ENCODE data around the gene KIF16B. TPM values are rescaled to one million over a fixed set of nuclear protein-coding genes. Genes with fewer than 3 reads are reported as not detected.

Gene KIF16B
- polyA plus RNA-seq, 3 donors: 21.7 to 24.9 (median 23.5) TPM

DNA sequence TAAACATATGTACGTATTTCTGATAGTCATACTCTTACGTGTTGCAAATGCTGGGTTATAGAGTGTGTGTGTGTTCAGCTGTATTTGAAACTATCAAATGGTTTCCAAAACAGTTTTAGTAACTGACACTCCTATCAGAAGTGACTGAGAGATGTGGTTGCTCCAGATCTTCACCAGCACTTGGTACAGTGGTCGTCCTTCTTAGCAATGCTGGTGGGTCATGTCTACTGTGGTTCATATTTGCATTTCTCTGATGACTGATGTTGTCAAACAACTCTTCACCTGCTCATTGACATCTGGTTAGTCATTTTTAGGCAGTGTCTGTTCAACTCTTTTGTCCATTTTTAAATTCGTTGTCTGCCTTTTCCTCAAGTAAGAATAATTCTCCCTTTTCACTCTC is 259.3 kb downstream of the KIF16B start:
- DNase-seq (ENCODE audit: low read depth in 3 of 3, low spot score in 2 of 3): no peak

DNA sequence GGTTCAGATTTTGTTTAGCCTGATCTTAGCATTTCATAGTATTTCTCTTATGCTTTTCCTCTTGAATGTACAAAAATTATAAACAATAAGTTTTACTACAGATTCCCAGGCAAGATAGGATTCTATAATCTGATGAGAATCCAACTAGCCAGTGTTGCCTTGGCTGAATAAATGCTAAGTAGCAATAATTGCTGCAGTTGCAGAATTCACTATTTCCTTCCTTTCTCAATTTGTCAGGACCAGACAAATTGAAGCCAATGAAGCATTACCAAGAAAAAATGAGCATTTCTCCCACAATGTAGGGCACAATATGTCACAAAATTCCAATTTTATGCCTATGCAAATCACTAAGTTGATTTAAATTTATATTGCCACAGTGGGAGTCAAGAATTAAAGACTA is 260.2 kb downstream of the KIF16B start:
- no peak for DNase-seq (ENCODE audit: low read depth in 3 of 3, low spot score in 2 of 3)

DNA sequence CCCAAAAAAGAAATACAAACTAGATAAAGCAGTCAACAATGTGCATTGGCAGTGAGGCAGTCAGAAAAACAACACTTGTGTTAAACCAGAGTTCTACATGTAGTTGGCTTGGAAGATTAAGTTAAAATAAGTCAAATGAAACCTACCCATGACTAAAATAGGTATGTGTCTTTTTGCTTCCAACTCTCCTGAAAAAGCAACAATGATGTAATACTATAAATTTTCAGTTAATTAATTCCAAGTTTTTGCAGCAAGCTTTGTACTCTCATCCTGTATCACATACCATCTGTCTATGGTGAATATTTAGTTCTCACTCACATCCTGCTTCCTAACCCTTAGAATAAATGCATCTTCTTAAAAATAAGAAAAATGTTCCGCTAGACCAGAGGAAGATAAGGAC is 261.5 kb downstream of the KIF16B start:
- no peak for DNase-seq (ENCODE audit: low read depth in 3 of 3, low spot score in 2 of 3)

DNA sequence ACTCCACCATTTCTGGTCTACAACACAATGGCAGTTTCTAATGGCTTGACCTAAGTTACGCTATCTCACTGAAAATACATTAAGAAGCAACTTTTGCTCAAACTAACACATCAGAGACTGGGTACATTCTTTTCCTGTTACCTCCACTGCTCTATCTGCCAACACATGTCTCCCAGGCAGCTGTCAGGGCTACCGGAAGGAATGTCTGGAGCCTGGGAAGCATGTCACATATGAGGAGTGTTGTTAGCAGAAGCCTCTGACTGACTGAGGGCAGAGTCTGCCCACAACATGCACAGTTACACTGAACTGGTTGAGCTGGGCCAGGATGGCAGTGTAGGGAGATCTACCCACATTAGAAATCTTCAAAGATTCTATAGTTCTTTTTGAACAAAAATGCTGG is 264.5 kb downstream of the KIF16B start:
- no peak for DNase-seq (ENCODE audit: low read depth in 3 of 3, low spot score in 2 of 3)

DNA sequence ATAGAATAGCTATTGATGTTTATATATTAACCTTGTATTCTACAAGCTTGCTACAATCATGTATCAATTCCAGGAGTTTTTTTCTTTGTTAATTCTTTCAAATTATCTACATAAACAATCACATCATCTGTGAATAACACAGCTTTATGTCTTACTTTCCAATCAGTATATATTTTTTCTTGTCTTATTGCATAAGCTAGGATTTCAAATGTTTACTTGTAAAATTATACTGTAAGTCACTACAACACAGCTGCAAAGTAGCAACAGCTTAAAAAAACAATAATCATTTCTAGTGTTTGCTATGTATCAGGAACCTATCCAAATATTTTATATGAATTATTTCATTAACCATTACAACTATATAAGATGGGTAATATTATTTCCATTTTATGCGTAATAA is 270.4 kb downstream of the KIF16B start:
- no peak for DNase-seq (ENCODE audit: low read depth in 3 of 3, low spot score in 2 of 3)

DNA sequence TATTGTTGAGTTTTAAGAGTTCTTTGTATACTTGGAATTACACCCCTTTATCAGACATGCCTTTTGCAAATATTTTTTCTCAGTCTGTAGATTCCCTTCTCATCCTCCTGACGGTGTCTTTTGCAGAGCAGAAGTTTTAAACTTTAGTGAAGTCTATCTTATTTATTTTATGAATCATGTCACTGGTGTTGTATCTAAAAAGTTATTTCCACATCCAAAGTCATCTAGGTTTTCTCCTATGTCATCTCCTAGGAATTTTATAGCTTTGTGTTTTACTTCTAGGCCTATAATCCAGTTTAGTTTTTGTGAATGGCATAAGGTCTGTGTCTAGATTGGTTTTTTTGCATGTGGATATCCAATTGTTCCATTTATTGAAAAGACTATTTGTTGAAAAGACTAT is 271.3 kb downstream of the KIF16B start:
- DNase-seq (ENCODE audit: low read depth in 3 of 3, low spot score in 2 of 3): no peak

DNA sequence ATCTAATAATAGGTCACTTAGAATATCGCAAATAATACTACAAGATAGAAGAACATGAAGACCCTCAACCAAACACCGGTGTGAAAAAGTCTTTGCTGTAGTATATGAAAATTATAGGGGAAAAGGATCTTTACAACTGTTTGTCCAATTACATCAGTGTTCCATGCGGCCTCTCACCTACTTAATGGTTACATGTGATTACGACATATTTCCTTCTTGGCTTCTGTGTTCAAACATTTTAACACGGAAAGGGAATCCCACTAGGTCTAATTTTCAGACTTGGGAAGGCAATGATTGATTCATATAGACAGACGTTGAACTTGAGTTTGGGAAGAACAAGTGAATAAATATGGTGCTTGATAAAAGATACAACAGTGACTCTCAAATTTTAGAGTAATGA is 273.4 kb downstream of the KIF16B start:
- DNase-seq (ENCODE audit: low read depth in 3 of 3, low spot score in 2 of 3): no peak

DNA sequence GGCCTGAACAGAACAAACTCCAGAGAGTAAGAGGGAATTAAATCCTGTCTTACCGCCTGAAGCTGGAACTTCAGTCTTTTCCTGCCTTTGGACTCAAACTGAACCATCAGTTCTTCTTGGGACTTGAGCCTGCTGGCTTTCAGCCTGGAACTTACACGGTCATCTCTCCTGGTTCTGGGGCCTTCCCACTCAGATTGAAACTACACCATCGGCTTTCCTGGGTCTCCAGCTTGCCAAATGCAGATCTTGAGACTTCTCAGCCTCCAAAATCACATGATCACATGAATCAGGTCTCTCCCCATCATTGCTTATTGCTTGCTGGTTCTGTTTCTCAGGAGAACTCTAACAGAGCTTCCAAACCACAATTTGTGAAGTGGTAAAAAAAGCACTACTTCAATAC is 276.3 kb downstream of the KIF16B start:
- no peak for DNase-seq (ENCODE audit: low read depth in 3 of 3, low spot score in 2 of 3)

DNA sequence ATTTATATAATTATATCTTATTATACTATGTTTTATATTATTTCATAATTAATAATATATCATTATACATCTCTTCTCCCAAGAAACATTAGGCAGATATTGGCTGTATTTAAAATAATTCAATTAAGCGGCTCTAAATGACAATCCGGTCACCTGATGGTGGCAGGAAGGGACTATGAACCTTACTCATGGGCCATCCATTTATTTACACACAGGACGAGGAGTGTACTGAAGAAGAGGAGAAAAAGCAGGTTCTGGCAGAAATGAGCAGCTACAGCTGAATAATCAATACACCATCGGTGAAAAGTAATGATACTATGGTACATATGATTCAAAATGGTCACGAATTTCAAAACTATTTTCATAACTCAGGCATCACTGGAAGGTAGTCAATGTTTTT is 277.7 kb downstream of the KIF16B start:
- DNase-seq (ENCODE audit: low read depth in 3 of 3, low spot score in 2 of 3): no peak

DNA sequence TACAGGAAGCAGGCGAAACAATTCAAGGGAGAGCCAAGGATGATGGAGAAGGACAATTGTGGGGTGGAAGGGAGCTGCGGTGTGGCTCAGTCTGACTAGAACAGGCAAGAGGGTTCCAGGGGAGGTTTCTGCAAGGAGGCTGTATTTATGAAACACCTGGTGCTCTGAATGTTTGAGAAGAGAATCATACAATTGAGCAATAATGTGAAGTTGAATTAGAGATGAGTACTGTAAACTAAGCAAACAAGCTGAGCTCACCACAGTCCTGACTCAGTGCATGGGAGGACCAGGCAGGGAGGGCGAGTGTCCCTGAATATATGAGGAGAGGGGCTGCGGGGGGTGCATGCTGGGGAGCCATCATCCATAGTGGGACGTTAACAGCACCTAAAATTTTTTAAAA is 279.7 kb downstream of the KIF16B start:
- DNase-seq (ENCODE audit: low read depth in 3 of 3, low spot score in 2 of 3): no peak

DNA sequence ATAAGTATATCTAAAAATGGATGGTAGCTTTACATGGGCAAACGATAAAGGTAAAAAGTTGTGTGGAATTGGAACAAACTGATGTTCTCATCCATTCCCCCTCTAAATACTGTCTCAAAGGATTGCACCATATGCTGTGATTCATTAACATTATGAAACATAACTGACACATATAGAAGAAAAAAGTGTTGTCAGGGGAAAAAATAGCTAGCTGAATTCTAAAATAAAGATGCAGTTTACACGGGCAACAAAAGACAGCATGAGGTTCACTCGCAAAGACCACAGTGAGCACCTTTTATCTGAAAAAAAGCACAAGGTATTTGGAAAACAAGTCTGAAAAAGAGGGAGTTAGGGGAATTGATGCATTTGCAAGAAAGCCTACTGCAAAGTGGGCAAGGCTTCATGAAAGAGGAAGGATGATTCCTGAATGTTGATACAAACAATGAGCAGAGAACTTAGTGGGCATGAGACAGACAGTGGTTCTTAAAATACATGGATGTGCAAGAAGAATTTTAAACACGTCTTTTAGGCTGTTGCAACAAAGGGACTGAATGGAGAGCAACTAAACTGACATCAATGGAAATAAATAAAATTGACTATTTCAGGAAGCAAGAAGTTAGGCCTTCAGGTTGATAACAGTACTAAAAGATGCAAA is 280.9 kb downstream of the KIF16B start:
- no peak for DNase-seq (ENCODE audit: low read depth in 3 of 3, low spot score in 2 of 3)

DNA sequence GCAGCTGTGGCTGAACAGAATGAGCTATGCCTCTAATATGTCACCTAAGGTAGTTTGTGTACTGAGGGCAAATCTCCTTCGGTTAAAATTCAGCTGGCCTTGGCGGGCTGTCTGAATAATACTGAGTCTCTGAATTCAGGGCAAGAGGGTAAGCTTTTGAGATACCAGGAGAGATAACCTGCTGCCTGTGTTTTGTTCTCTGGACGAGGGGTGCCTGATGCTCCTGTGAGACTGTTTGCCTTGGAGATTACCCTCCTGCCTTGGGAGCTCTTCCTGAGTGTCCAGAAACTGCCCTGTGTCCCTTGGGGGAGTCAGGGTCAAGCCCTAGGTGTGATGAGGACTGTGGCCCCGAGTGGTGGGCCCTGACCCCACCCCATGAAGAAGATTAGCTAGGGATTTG is 282.9 kb downstream of the KIF16B start:
- DNase-seq (ENCODE audit: low read depth in 3 of 3, low spot score in 2 of 3): no peak

DNA sequence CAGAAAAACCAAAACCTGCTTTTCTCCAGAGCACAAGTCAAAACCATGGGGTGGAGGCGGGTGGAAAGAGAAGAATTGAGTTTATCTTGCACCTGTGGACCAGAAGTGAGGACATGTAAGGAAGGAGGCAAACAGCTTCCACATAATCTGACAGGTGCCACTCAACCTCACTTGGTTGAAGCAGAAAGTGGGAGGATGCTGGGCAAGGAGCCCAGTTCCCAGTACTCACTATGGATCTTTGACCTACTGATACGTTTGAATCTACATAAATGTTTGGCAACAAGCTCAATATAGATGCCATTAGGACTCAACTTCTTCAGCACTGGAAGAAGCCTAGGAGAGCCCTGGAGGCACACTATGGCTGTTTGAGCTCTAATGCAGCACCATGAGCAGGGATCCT is 285.5 kb downstream of the KIF16B start:
- DNase-seq (ENCODE audit: low read depth in 3 of 3, low spot score in 2 of 3): no peak

DNA sequence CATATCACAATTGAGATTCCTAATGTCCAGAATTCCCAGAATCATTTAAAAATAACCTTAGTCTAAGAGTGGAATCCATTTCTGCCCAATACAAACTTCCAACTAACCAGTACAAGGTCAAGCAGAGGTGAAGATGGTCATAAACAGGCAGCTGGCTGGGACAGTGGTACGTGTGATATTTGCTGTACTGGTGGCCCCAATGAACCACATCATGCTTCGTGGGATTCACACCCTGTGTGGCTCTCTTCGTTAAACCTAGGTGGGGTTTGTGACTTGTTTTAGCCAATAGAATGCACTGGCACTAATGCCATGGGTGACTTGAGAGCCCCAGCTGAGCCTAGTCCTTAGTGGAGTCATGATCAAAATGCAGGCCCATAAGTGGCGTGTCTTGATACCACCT is 286.6 kb downstream of the KIF16B start:
- no peak for DNase-seq (ENCODE audit: low read depth in 3 of 3, low spot score in 2 of 3)

DNA sequence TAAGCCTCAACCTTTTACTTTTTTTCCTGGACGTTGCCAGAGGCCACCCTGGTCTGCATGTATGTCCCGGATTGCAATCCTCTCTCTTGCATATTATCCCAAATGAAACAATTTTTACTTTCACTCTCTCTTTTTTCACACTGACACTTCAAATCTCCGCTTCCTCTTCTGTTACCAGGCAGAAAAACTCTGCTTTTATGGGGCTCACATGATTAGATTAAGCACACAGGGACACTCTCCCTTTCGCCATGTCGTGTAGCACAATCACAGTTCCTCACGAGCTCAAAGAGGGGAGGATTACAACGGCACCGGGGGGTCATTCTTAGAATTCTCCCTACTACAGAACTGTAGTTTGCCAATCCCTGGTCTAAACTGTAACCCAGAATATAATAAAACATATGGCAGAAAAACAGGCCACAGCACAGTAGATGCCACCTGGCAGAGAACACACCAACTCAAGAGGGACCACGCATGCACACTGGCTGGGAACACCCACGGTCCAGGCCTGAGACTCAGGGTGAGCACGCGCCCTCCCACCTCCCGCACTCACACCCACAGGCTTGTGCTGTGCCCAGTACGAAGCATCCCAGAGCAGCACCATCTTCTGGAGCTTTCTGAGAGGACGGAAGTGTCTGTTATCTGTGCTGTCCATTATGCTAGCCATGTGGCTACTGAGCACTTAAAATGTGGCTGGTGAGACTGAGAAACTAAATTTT is 288.7 kb downstream of the KIF16B start:
- no peak for DNase-seq (ENCODE audit: low read depth in 3 of 3, low spot score in 2 of 3)

DNA sequence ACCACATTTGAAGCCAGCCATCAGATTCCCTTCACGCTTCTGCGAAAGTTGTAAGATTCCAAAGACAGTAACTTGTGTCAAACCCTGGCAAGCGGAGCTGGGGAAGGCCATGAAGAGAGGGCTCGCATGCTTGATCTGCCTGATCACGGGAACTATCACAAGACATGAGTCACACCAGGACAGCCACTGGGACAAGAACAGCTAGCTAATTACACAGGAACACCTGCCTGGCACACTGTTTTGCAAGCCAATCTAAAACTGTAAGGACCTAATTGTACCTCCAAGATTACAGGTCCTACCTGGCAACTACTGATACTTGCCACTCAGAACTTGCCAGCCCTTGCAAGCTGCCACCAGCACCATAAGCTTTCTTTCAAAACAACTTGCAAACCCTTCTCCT is 289.3 kb downstream of the KIF16B start:
- DNase-seq (ENCODE audit: low read depth in 3 of 3, low spot score in 2 of 3): no peak

DNA sequence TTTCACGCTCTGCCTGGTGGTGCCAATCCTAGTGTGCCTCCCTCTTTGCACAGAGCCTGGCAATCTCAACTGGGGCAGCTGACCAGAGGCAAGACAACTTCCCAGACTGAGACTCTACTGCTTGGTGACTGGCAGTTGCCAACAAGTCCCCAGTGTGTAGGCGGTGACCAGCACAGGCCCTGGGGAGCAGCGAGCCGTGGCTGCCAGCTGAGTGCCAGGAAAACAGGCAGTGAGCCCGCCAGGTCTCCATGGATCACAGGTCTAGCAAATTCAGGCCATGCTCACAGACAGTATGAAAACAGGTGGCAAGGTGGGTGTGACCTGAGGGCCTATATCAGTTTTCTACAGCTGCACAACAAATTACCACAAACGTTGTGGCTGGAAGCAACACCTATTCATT is 289.9 kb downstream of the KIF16B start:
- no peak for DNase-seq (ENCODE audit: low read depth in 3 of 3, low spot score in 2 of 3)

DNA sequence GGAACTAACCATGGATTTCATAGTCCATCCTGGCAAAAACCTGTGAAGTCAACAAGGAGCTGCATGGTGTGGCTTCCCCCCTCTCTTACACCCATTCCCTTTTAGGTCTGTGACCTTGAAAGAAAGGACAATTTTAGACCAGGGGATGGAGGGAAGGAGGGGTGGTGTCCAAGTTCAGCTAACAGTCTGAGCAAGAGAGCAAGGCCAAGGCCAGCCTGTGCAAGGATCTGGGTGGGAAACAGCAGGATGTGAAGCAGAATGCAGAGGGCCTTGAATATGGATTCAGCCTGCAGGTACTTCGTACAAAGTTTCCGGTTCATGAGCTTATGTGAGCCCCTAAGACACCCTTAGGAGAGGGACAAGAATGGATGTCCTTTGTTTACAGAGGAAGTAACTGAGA is 293.0 kb downstream of the KIF16B start:
- no peak for DNase-seq (ENCODE audit: low read depth in 3 of 3, low spot score in 2 of 3)

DNA sequence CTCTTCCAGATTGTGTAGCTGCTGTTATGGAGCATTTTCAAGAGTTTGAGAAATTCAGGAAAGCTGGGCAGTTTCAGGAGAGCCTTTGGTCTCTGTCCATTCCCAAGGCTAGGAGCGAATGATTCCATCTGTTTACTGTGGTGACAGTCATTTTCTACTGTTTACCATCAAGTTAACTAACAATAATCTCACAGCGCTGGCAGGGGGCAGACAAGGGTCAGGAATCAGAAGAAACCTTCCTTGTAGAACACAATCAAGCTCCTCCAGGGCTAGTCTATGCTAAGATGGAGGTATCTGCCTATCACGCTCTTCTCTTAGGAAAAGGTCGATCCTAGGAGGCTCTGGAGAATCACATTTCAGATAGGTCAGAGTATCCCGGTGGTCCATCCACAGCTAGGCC is 293.9 kb downstream of the KIF16B start:
- no peak for DNase-seq (ENCODE audit: low read depth in 3 of 3, low spot score in 2 of 3)

DNA sequence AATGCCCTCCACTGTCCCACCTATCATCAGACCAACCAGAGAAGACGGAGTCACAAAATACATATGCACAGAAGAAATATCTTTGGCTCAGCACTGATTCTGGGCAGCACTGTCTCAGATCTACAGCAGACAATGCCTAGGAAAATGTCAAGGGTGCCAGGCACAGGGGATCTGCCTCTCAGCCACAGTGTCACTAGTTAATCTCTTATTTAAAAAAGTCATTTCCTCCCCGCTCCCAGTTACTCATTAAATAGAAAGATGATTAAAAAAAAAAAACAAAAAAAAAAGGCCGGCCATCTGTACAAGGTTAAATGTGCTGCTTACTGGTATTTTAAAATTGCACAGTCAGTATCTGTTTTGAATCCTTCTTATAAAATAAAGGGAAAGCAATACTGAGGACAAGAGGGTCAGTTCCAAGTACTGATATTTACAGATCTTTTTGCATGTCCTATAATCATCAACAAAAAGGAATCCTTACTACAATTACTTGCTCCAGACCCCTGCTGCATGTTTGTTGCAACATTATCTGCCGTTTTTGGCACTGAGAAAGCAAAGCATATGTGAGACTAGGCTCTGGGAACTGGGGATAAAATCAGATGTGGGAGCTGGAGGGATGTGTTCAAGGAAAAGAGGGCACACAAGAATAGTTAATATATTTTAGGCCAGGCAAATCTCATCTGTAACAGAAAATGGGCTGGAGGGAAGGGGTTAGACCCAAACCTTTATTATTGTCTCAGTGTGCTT is 299.3 kb downstream of the KIF16B start:
- no peak for DNase-seq (ENCODE audit: low read depth in 3 of 3, low spot score in 2 of 3)

DNA sequence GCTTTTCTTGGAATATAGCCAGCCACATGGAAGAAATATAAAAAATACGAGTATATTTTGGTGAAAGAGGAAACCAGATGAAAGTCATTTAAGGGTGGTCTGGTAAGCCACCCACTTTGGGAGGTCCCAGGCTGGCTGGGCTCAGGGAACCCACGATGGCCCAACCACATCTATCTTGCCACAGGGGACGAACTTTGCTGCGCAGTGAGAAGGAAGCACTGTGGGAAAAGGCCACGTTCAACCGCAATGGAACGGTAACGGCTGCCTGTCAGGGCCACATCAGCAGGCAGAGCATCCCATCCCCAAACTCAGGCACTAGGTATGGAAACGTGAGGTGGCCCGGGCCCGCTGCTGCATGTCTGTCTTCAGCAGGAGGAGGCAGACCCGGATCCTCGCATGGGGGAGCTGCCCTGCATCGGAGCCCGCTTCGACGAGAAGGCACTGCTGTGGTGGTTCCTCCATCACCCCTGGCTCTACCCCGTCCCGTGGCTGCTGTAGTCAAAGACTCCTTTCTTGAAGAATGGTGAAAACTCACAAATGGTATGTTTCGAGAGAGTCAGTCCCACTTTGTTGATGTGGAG is 300.4 kb downstream of the KIF16B start:
- no peak for DNase-seq (ENCODE audit: low read depth in 3 of 3, low spot score in 2 of 3)

DNA sequence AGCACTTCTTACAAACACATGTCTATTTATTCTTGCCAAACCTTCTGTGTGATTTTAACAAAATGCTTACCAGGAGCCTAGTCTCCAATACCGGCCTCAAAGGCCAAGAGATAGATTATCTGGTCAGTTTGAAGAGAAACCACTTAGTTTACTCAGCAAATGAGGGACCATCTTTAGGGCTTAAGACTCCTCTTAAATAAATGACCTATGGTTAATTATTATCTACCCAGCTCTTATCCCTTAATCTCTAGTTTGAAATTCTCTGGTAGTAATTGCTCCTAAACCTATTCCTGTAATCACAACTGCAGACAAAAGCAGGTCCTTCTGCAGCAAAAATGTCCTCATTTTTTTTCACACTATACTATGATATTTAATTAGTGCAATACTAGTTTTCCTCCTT is 301.8 kb downstream of the KIF16B start:
- DNase-seq (ENCODE audit: low read depth in 3 of 3, low spot score in 2 of 3): no peak
